ENCODE results near the gene ASB4.

Gene ASB4

GRCh38 chr7:95527033-95527775 is 41.5 kb downstream of the ASB4 start:
- ATAC-seq (ENCODE audit: low read depth) (peak; percentile 73), DNase-seq (ENCODE audit: low spot score in 2 of 2) (peak; percentile 49 to 54)
- no peak overlapping the region for H3K4me3 Mint-ChIP-seq
- H3K9me3 Mint-ChIP-seq = no peaks in the 10 kb centered on the region
- H3K4me1 Mint-ChIP-seq = peaks cover 5% of the 10 kb centered on the region
- H3K27ac Mint-ChIP-seq = no peak overlapping the region
- no peaks in the 10 kb centered on the region for H3K36me3 Mint-ChIP-seq
- no peaks in the 10 kb centered on the region for H3K27me3 Mint-ChIP-seq

- Mint-ChIP-seq H3K27ac (no peak overlapping the region), H3K27me3 (no peaks in the 10 kb centered on the region), H3K36me3 (no peaks in the 10 kb centered on the region), H3K4me1 (peaks cover 5% of the 10 kb centered on the region), H3K4me3 (no peak overlapping the region), H3K9me3 (no peaks in the 10 kb centered on the region)
- ATAC-seq (ENCODE audit: low read depth) = no peak
- no peak for DNase-seq (ENCODE audit: low spot score in 2 of 2)
Measured at GRCh38 chr7:95527776-95528250, 42.1 kb downstream of the ASB4 start.

- Mint-ChIP-seq H3K36me3 (no peaks in the 10 kb centered on the region), H3K4me1 (peaks cover 7% of the 10 kb centered on the region), H3K27me3 (peaks cover 4% of the 10 kb centered on the region), H3K27ac (no peak overlapping the region), H3K9me3 (no peaks in the 10 kb centered on the region), H3K4me3 (no peak overlapping the region)
- no peak for ATAC-seq (ENCODE audit: low read depth)
- no peak for DNase-seq (ENCODE audit: low spot score in 2 of 2)
Measured at GRCh38 chr7:95529701-95530100, 44.0 kb downstream of the ASB4 start.

GRCh38 chr7:95530881-95531280 is 45.1 kb downstream of the ASB4 start:
- ATAC-seq (ENCODE audit: low read depth) (no peak), DNase-seq (ENCODE audit: low spot score in 2 of 2) (no peak)
- no peaks in the 10 kb centered on the region for H3K36me3 Mint-ChIP-seq
- no peaks in the 10 kb centered on the region for H3K9me3 Mint-ChIP-seq
- peaks cover 6% of the 10 kb centered on the region for H3K27me3 Mint-ChIP-seq
- no peak overlapping the region for H3K4me3 Mint-ChIP-seq
- H3K4me1 Mint-ChIP-seq = peaks cover 7% of the 10 kb centered on the region
- H3K27ac Mint-ChIP-seq = no peak overlapping the region

GRCh38 chr7:95531605-95532219 is 46.0 kb downstream of the ASB4 start:
- H3K36me3 Mint-ChIP-seq = no peaks in the 10 kb centered on the region
- H3K4me1 Mint-ChIP-seq = peaks cover 7% of the 10 kb centered on the region
- DNase-seq (ENCODE audit: low spot score in 2 of 2) (no peak), ATAC-seq (ENCODE audit: low read depth) (no peak)
- H3K27me3 Mint-ChIP-seq = peaks cover 6% of the 10 kb centered on the region
- H3K9me3 Mint-ChIP-seq = no peaks in the 10 kb centered on the region
- H3K27ac Mint-ChIP-seq = no peak overlapping the region
- H3K4me3 Mint-ChIP-seq = no peak overlapping the region

GRCh38 chr7:95534796-95535195 is 49.1 kb downstream of the ASB4 start:
- DNase-seq (ENCODE audit: low spot score in 2 of 2) (no peak), ATAC-seq (ENCODE audit: low read depth) (no peak)
- Mint-ChIP-seq H3K36me3 (no peaks in the 10 kb centered on the region), H3K27ac (no peak overlapping the region), H3K4me3 (no peak overlapping the region), H3K4me1 (peaks cover 5% of the 10 kb centered on the region), H3K9me3 (no peaks in the 10 kb centered on the region), H3K27me3 (peaks cover 6% of the 10 kb centered on the region)

GRCh38 chr7:95535662-95536061 is 49.9 kb downstream of the ASB4 start:
- Mint-ChIP-seq H3K4me3 (no peak overlapping the region), H3K4me1 (peaks cover 5% of the 10 kb centered on the region), H3K9me3 (no peaks in the 10 kb centered on the region), H3K27ac (no peak overlapping the region), H3K27me3 (peaks cover 6% of the 10 kb centered on the region), H3K36me3 (no peaks in the 10 kb centered on the region)
- no peak for DNase-seq (ENCODE audit: low spot score in 2 of 2)
- no peak for ATAC-seq (ENCODE audit: low read depth)

- Mint-ChIP-seq H3K27ac (no peak overlapping the region), H3K9me3 (no peaks in the 10 kb centered on the region)
- no peak for DNase-seq (ENCODE audit: low spot score in 2 of 2)
Measured at GRCh38 chr7:95536656-95537311, 51.0 kb downstream of the ASB4 start.

GRCh38 chr7:95537468-95537867 is 51.7 kb downstream of the ASB4 start:
- H3K4me3 Mint-ChIP-seq = no peak overlapping the region
- H3K9me3 Mint-ChIP-seq = no peaks in the 10 kb centered on the region
- H3K36me3 Mint-ChIP-seq = no peaks in the 10 kb centered on the region
- peaks cover 6% of the 10 kb centered on the region for H3K27me3 Mint-ChIP-seq
- DNase-seq (ENCODE audit: low spot score in 2 of 2) (no peak), ATAC-seq (ENCODE audit: low read depth) (no peak)
- H3K4me1 Mint-ChIP-seq = peaks cover 5% of the 10 kb centered on the region
- H3K27ac Mint-ChIP-seq = no peak overlapping the region

More at GRCh38 chr7:95536656-95537311, 51.0 kb downstream of the ASB4 start:
- Mint-ChIP-seq H3K4me3 (no peak overlapping the region), H3K4me1 (peaks cover 5% of the 10 kb centered on the region), H3K27me3 (peaks cover 6% of the 10 kb centered on the region), H3K36me3 (no peaks in the 10 kb centered on the region)
- ATAC-seq (ENCODE audit: low read depth) = no peak

- H3K4me1 Mint-ChIP-seq = peaks cover 4% of the 10 kb centered on the region
Measured at GRCh38 chr7:95539426-95539825, 53.7 kb downstream of the ASB4 start.

GRCh38 chr7:95540366-95540765 is 54.6 kb downstream of the ASB4 start:
- H3K27ac Mint-ChIP-seq = no peak overlapping the region
- no peaks in the 10 kb centered on the region for H3K36me3 Mint-ChIP-seq
- no peaks in the 10 kb centered on the region for H3K27me3 Mint-ChIP-seq
- no peak overlapping the region for H3K4me3 Mint-ChIP-seq
- no peaks in the 10 kb centered on the region for H3K9me3 Mint-ChIP-seq
- no peak for DNase-seq (ENCODE audit: low spot score in 2 of 2)
- ATAC-seq (ENCODE audit: low read depth) = no peak
- peaks cover 9% of the 10 kb centered on the region for H3K4me1 Mint-ChIP-seq

More at GRCh38 chr7:95539426-95539825, 53.7 kb downstream of the ASB4 start:
- Mint-ChIP-seq H3K27ac (no peak overlapping the region), H3K27me3 (peaks cover 3% of the 10 kb centered on the region), H3K36me3 (no peaks in the 10 kb centered on the region), H3K4me3 (no peak overlapping the region), H3K9me3 (no peaks in the 10 kb centered on the region)
- DNase-seq (ENCODE audit: low spot score in 2 of 2) (no peak), ATAC-seq (ENCODE audit: low read depth) (no peak)

GRCh38 chr7:95543312-95543711 is 57.6 kb downstream of the ASB4 start:
- Mint-ChIP-seq H3K27me3 (no peaks in the 10 kb centered on the region), H3K27ac (no peak overlapping the region), H3K36me3 (no peaks in the 10 kb centered on the region), H3K4me1 (peaks cover 11% of the 10 kb centered on the region), H3K4me3 (no peak overlapping the region), H3K9me3 (no peaks in the 10 kb centered on the region)
- DNase-seq (ENCODE audit: low spot score in 2 of 2) (no peak), ATAC-seq (ENCODE audit: low read depth) (no peak)

GRCh38 chr7:95544171-95544570 is 58.4 kb downstream of the ASB4 start:
- ATAC-seq (ENCODE audit: low read depth) (no peak), DNase-seq (ENCODE audit: low spot score in 2 of 2) (no peak)
- H3K36me3 Mint-ChIP-seq = no peaks in the 10 kb centered on the region
- H3K4me3 Mint-ChIP-seq = no peak overlapping the region
- H3K4me1 Mint-ChIP-seq = peaks cover 8% of the 10 kb centered on the region
- no peaks in the 10 kb centered on the region for H3K9me3 Mint-ChIP-seq
- no peaks in the 10 kb centered on the region for H3K27me3 Mint-ChIP-seq
- H3K27ac Mint-ChIP-seq = no peak overlapping the region

GRCh38 chr7:95545007-95545615 is 59.4 kb downstream of the ASB4 start:
- Mint-ChIP-seq H3K4me3 (peak overlapping the region; percentile 43), H3K9me3 (no peaks in the 10 kb centered on the region), H3K4me1 (peaks cover 8% of the 10 kb centered on the region), H3K36me3 (no peaks in the 10 kb centered on the region), H3K27ac (peak overlapping the region; percentile 12), H3K27me3 (no peaks in the 10 kb centered on the region)
- no peak for DNase-seq (ENCODE audit: low spot score in 2 of 2)
- ATAC-seq (ENCODE audit: low read depth) = no peak
